CD4-positive, alpha-beta T cell (primary cell): ENCODE data around the gene SPDYE17. TPM values are rescaled to one million over a fixed set of nuclear protein-coding genes. Genes with fewer than 3 reads are reported as not detected.
"Not testable (repeated sequence)": the region's sequence is repeated elsewhere in the genome, so short reads cannot be mapped to it uniquely, and the experiment has no call there.

ENCODE experiments used
- ATAC-seq: fragments of 200-7000 bp; cut with Tn5 transposase; one replicate; pipeline ENCODE4 v1.10.0; 2022; ENCODE audit warnings: mild to moderate bottlenecking; ENCODE audit not compliant: poor library complexity
- CTCF ChIA-PET: fragments of 350-600 bp; sonication (Branson Sonifier 250); formaldehyde crosslinking; loops from one replicate; lab custom pipeline; 2021; ENCODE audit warnings: antibody characterized with exemption, inconsistent platforms; lab: Charles Lee
- POLR2A ChIA-PET: fragments of 350-600 bp; sonication (Branson Sonifier 250); formaldehyde crosslinking; loops from one replicate; lab custom pipeline; 2021; ENCODE audit warnings: antibody characterized with exemption, inconsistent platforms; lab: Charles Lee
- DNase-seq, 14 experiments: peaks; one replicate each; pipeline ENCODE4 v3.0.0-alpha.2; 2013 to 2020; ENCODE audit warnings: mixed read lengths in 2 of 14
- H3K27ac ChIP-seq, 2 donors: one replicate each; pipeline versions ENCODE4 v1.5.1 to v1.7.0; 2013; ENCODE audit warnings: low read length in 2 of 2, low read depth in 1 of 2, mild to moderate bottlenecking in 1 of 2
- H3K27me3 ChIP-seq, 2 experiments: 1 replicate in 1 of 2; 2 replicates in 1 of 2; pipeline versions ENCODE4 v1.6.1 to v1.7.0; 2013; ENCODE audit warnings: low read length in 2 of 2, control low read depth in 1 of 2, mild to moderate bottlenecking in 1 of 2, moderate library complexity in 1 of 2; ENCODE audit not compliant: insufficient read depth in 2 of 2, control insufficient read depth in 1 of 2
- H3K36me3 ChIP-seq: one replicate; pipeline ENCODE4 v1.6.1; 2013; ENCODE audit warnings: low read length, control low read depth; ENCODE audit not compliant: insufficient read depth
- H3K4me1 ChIP-seq: one replicate; pipeline ENCODE4 v1.6.1; 2013; ENCODE audit warnings: low read length, control low read depth; ENCODE audit not compliant: insufficient read depth
- H3K4me3 ChIP-seq: one replicate; pipeline ENCODE4 v1.5.1; 2013; ENCODE audit warnings: mild to moderate bottlenecking, low read length, moderate library complexity
- H3K9me3 ChIP-seq, 2 experiments: 1 replicate in 1 of 2; 2 replicates in 1 of 2; pipeline versions ENCODE4 v1.6.1 to v1.7.0; 2013; ENCODE audit warnings: low read length in 2 of 2, mild to moderate bottlenecking in 2 of 2, control low read depth in 1 of 2, moderate library complexity in 1 of 2; ENCODE audit not compliant: control insufficient read depth in 1 of 2, insufficient read depth in 1 of 2
- H3K27ac Mint-ChIP-seq: one replicate; pipeline ENCODE4 v1.8.0; 2020; ENCODE audit warnings: mixed read lengths
- H3K27me3 Mint-ChIP-seq: one replicate; pipeline ENCODE4 v1.8.0; 2021; ENCODE audit warnings: mixed read lengths
- H3K36me3 Mint-ChIP-seq: one replicate; pipeline ENCODE4 v1.8.0; 2021; ENCODE audit warnings: low read depth, mixed read lengths
- H3K4me1 Mint-ChIP-seq: one replicate; pipeline ENCODE4 v1.8.0; 2021; ENCODE audit warnings: low read depth, mixed read lengths
- H3K4me3 Mint-ChIP-seq: one replicate; pipeline ENCODE4 v1.8.0; 2020; ENCODE audit warnings: mild to moderate bottlenecking, mixed read lengths
- H3K9me3 Mint-ChIP-seq: one replicate; pipeline ENCODE4 v1.8.0; 2020; ENCODE audit warnings: mixed read lengths
- intact Hi-C, 2 experiments: fragments of 100-400 bp; cut with DNase I in 1 of 2; cut with micrococcal nuclease in 1 of 2; formaldehyde crosslinking; loops; one replicate each; pipeline versions ENCODE4 v1.15.1 to v1.9.0; 2023 to 2025; cut with DNase I, micrococcal nuclease
- polyA plus RNA-seq, 2 donors: library from polyadenylated mRNA; unstranded; fragments of 120-200 nt; gene quantifications; one replicate each; pipeline ENCODE4 v1.2.1, GENCODE V29; 2013
- total RNA-seq, 174 experiments: library from RNA in 2 of 174; stranded (reverse) in 2 of 174; gene quantifications; one replicate each; pipeline ENCODE4 v1.2.3 and lab custom pipeline; 2021 to 2026

Gene SPDYE17, protein sequence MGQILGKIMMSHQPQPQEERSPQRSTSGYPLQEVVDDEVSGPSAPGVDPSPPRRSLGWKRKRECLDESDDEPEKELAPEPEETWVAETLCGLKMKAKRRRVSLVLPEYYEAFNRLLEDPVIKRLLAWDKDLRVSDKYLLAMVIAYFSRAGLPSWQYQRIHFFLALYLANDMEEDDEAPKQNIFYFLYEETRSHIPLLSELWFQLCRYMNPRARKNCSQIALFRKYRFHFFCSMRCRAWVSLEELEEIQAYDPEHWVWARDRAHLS
- total RNA-seq = not detected
- not detected for polyA plus RNA-seq (2013, experiment 1 of 2)
- polyA plus RNA-seq (2013, experiment 2 of 2) = not detected
- 0 to 0.06 (median 0) reads per million in 172 experiments for total RNA-seq (lab: John Stamatoyannopoulos, UW)

DNA sequence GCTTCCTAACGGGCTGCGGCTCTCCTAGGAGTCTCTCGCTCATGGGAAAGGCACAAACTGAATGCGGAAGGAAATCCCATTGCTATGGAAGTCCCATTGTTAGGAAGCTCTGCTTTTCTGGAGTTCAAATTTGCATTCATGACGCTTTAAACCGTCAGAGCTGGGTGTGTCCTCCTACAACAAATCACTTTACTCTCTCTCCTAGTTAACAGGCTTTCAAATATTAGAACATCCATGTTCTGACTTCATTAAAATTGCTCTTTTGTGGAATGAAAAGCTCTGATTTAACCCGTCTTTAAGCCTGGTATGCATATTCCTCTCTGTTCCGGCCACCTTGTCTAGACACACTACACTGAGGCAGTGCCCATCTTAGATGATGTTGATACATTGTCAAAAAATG lies at the start of gene SPDYE17:
Gene SPDYE17, minus strand, starts transcription at position 101 of the 400 bp plus-strand sequence. CDS start 1,791 bp downstream, outside the sequence.
- CTCF ChIA-PET, POLR2A ChIA-PET, H3K27me3 Mint-ChIP-seq: not testable (repeated sequence)

DNA sequence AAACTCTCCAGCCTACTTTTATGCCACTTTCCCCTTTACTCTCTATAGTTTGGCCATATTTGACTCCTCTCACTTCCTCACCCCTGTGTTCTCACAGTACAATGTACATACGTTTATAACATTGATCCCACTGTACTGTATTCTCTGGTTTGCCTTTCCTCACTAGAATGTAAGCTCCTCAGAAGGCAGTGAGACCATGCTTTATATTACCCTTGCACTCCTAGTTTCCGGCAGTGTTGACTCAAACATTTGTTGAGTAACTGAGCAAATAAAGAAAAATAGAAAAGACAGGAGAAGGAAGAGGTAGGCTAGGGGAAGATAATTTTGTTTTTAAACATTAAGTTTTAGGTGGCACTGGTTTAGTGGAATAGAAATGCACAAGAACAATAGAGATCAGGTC lies 48.1 kb upstream of the SPDYE17 start:
- CTCF ChIA-PET, DNase-seq, H3K9me3 ChIP-seq, H3K27me3 ChIP-seq, intact Hi-C loops, H3K4me3 ChIP-seq, H3K36me3 ChIP-seq, H3K27ac ChIP-seq, H3K27ac Mint-ChIP-seq, H3K27me3 Mint-ChIP-seq, H3K9me3 Mint-ChIP-seq, H3K4me1 Mint-ChIP-seq, ATAC-seq, POLR2A ChIA-PET, H3K4me3 Mint-ChIP-seq, H3K4me1 ChIP-seq: not testable (repeated sequence)
- H3K36me3 Mint-ChIP-seq = peaks cover 25% of the 10 kb centered on the region

More for the DNA sequence above, at the start of gene SPDYE17:
- H3K27me3 ChIP-seq, H3K9me3 ChIP-seq, H3K4me3 ChIP-seq, H3K4me3 Mint-ChIP-seq, H3K36me3 Mint-ChIP-seq, DNase-seq, ATAC-seq, H3K36me3 ChIP-seq, H3K27ac ChIP-seq, H3K9me3 Mint-ChIP-seq, H3K4me1 Mint-ChIP-seq, intact Hi-C loops, H3K4me1 ChIP-seq, H3K27ac Mint-ChIP-seq: not testable (repeated sequence)

DNA sequence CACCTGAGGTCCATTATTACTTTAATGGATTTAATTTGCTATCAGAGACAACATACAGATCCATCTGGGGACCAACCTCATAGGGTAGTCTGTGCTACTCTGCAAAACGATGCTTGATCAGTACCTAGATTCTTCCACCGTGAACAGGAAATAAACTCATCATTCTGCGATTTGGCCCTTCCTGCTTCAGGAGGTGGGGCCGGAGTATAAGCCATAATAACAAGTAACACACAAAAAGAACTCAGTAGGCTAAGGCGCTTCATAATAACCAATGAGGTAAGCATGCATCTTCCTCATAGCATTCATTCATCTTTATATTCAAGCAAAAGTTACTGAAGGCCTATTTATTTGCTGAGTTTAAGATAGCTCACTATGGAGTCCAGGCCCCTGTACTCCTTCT lies 47.5 kb upstream of the SPDYE17 start:
- H3K36me3 ChIP-seq, H3K27ac Mint-ChIP-seq, intact Hi-C loops, H3K4me3 Mint-ChIP-seq, CTCF ChIA-PET, H3K27me3 ChIP-seq, POLR2A ChIA-PET, H3K27ac ChIP-seq, H3K4me1 ChIP-seq, H3K4me1 Mint-ChIP-seq, H3K27me3 Mint-ChIP-seq, DNase-seq, H3K9me3 Mint-ChIP-seq, H3K4me3 ChIP-seq, ATAC-seq, H3K9me3 ChIP-seq: not testable (repeated sequence)
- H3K36me3 Mint-ChIP-seq = peaks cover 30% of the 10 kb centered on the region

- H3K27me3 Mint-ChIP-seq, H3K36me3 ChIP-seq, POLR2A ChIA-PET, H3K9me3 Mint-ChIP-seq, DNase-seq, ATAC-seq, H3K4me1 Mint-ChIP-seq, H3K27ac ChIP-seq, H3K4me1 ChIP-seq, intact Hi-C loops, CTCF ChIA-PET, H3K27me3 ChIP-seq, H3K9me3 ChIP-seq, H3K27ac Mint-ChIP-seq, H3K4me3 ChIP-seq, H3K4me3 Mint-ChIP-seq: not testable (repeated sequence)
- peaks cover 33% of the 10 kb centered on the region for H3K36me3 Mint-ChIP-seq
These were observed 47.0 kb upstream of the SPDYE17 start for GRCh38 chr7:77079112-77079511.

- H3K4me3 Mint-ChIP-seq, POLR2A ChIA-PET, DNase-seq, CTCF ChIA-PET, H3K4me1 Mint-ChIP-seq, H3K27me3 Mint-ChIP-seq, H3K27me3 ChIP-seq, intact Hi-C loops, H3K4me3 ChIP-seq, ATAC-seq, H3K9me3 ChIP-seq, H3K4me1 ChIP-seq, H3K27ac ChIP-seq, H3K27ac Mint-ChIP-seq, H3K36me3 ChIP-seq, H3K9me3 Mint-ChIP-seq: not testable (repeated sequence)
- peaks cover 40% of the 10 kb centered on the region for H3K36me3 Mint-ChIP-seq
These were observed 44.9 kb upstream of the SPDYE17 start for GRCh38 chr7:77077060-77077459.

- POLR2A ChIA-PET, H3K4me3 ChIP-seq, H3K9me3 Mint-ChIP-seq, CTCF ChIA-PET, intact Hi-C loops, DNase-seq, H3K27me3 ChIP-seq, H3K9me3 ChIP-seq, ATAC-seq, H3K4me3 Mint-ChIP-seq, H3K4me1 ChIP-seq, H3K27me3 Mint-ChIP-seq, H3K27ac Mint-ChIP-seq, H3K27ac ChIP-seq, H3K36me3 ChIP-seq: not testable (repeated sequence)
- peaks cover 43% of the 10 kb centered on the region for H3K36me3 Mint-ChIP-seq
- H3K4me1 Mint-ChIP-seq = peaks cover 11% of the 10 kb centered on the region
These were observed 42.7 kb upstream of the SPDYE17 start for GRCh38 chr7:77074786-77075396.

- ATAC-seq, H3K4me3 ChIP-seq, H3K9me3 Mint-ChIP-seq, H3K4me1 ChIP-seq, H3K27ac Mint-ChIP-seq, H3K27ac ChIP-seq, H3K4me3 Mint-ChIP-seq, H3K27me3 ChIP-seq, intact Hi-C loops, CTCF ChIA-PET, DNase-seq, H3K36me3 ChIP-seq, H3K9me3 ChIP-seq, POLR2A ChIA-PET, H3K27me3 Mint-ChIP-seq: not testable (repeated sequence)
- H3K4me1 Mint-ChIP-seq = peaks cover 20% of the 10 kb centered on the region
- H3K36me3 Mint-ChIP-seq = peaks cover 43% of the 10 kb centered on the region
These were observed 38.9 kb upstream of the SPDYE17 start for GRCh38 chr7:77071108-77071507.
